Breast epithelium (tissue), 4 donors: ENCODE data around the gene ZNF554. TPM values are rescaled to one million over a fixed set of nuclear protein-coding genes. Genes with fewer than 3 reads are reported as not detected.

Experiments used
- DNase-seq, 2 donors: peaks; one replicate each; pipeline ENCODE4 v3.0.0-alpha.2; 2019; ENCODE audit warnings: low spot score in 2 of 2
- H3K27ac ChIP-seq, 2 donors: fragments of 200-600 bp; sonication (generic) in 1 of 2; one replicate each; pipeline ENCODE4 v1.5.1; 2016 to 2019; ENCODE audit warnings: mild to moderate bottlenecking in 1 of 2
- H3K27me3 ChIP-seq, 2 donors: fragments of 200-600 bp; sonication (generic) in 1 of 2; one replicate each; pipeline versions ENCODE4 v1.5.1 to v1.6.0; 2017 to 2019; ENCODE audit warnings: control low read depth in 1 of 2, mild to moderate bottlenecking in 1 of 2
- H3K36me3 ChIP-seq: fragments of 200-600 bp; one replicate; pipeline ENCODE4 v1.5.1; 2019
- H3K4me1 ChIP-seq, 2 donors: fragments of 200-600 bp; sonication (generic); one replicate each; pipeline ENCODE4 v1.5.1; 2016 to 2019; ENCODE audit warnings: control low read depth in 1 of 2
- H3K4me3 ChIP-seq, 3 donors: fragments of 200-600 bp; sonication (generic); 1 replicate in 2 of 3; 2 replicates in 1 of 3; pipeline ENCODE4 v1.5.1; 2016 to 2019; ENCODE audit warnings: mild to moderate bottlenecking in 3 of 3, moderate library complexity in 2 of 3
- H3K9me3 ChIP-seq, 2 donors: fragments of 200-600 bp; sonication (generic) in 1 of 2; one replicate each; pipeline ENCODE4 v1.5.1; 2016 to 2019; ENCODE audit warnings: control low read depth in 1 of 2
- POLR2A ChIP-seq: fragments of 450-650 bp; IDR thresholded peaks from one replicate; pipeline ENCODE4 v1.6.1; 2016; ENCODE audit warnings: antibody characterized with exemption, mild to moderate bottlenecking, moderate library complexity
- POLR2AphosphoS5 ChIP-seq, 3 donors: sonication (generic); formaldehyde crosslinking; IDR thresholded peaks; one replicate each; pipeline ENCODE4 v1.6.1; 2017; ENCODE audit warnings: antibody characterized with exemption in 3 of 3
- intact Hi-C: fragments of 100-400 bp; cut with DNase I; formaldehyde crosslinking; loops from one replicate; pipeline ENCODE4 v1.15.1; 2023; ENCODE audit warnings: low total_unique reads
- total RNA-seq, 3 donors: library from RNA; depleted of rRNA; stranded (reverse); fragments of >200 nt; gene quantifications; one replicate each; pipeline ENCODE4 v1.1.0, GENCODE V29; 2016
- TF ChIP-seq, protein P1 (sequence below), 3 donors: fragments of 450-650 bp; IDR thresholded peaks; one replicate each; pipeline ENCODE4 v1.5.1; 2016 to 2017; ENCODE audit warnings: antibody characterized with exemption in 3 of 3, mild to moderate bottlenecking in 3 of 3, moderate library complexity in 3 of 3

Gene ZNF554
- total RNA-seq, 3 donors from 2014 or later, result 2.1 to 10.4 (median 7.5) TPM

DNA sequence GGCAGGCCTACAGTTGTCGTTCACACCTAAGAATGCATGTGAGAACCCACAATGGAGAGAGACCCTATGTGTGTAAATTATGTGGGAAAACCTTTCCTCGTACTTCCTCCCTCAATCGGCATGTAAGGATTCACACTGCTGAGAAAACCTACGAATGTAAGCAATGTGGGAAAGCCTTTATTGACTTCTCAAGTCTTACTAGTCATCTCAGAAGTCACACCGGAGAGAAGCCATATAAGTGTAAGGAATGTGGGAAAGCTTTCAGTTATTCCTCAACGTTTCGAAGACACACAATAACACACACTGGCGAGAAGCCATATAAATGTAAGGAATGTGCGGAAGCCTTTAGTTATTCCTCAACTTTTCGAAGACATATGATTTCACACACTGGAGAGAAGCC is 32.9 kb downstream of the ZNF554 start:
- peaks cover 25% of the 10 kb centered on the region for H3K36me3 ChIP-seq

DNA sequence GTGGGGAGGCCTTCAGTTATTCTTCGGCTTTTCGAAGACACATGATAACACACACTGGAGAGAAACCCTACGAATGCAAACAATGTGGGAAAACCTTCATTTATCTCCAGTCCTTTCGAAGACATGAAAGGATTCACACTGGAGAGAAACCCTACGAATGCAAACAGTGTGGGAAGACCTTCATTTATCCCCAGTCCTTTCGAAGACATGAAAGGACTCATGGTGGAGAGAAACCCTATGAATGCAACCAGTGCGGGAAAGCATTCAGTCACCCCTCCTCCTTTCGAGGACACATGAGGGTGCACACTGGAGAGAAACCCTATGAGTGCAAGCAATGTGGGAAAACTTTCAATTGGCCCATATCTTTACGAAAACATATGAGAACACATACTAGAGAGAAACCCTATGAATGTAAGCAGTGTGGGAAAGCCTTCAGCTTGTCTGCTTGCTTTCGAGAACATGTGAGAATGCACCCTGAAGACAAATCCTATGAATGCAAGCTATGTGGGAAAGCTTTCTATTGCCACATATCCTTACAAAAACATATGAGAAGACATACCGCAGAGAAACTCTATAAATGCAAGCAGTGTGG is 33.4 kb downstream of the ZNF554 start:
- H3K36me3 ChIP-seq, result peaks cover 25% of the 10 kb centered on the region
- TF ChIP-seq POLR2AphosphoS5 (IDR thresholded peaks at IDR 0.05) (no peak), POLR2A (no peak)
- TF ChIP-seq, protein P1, sequence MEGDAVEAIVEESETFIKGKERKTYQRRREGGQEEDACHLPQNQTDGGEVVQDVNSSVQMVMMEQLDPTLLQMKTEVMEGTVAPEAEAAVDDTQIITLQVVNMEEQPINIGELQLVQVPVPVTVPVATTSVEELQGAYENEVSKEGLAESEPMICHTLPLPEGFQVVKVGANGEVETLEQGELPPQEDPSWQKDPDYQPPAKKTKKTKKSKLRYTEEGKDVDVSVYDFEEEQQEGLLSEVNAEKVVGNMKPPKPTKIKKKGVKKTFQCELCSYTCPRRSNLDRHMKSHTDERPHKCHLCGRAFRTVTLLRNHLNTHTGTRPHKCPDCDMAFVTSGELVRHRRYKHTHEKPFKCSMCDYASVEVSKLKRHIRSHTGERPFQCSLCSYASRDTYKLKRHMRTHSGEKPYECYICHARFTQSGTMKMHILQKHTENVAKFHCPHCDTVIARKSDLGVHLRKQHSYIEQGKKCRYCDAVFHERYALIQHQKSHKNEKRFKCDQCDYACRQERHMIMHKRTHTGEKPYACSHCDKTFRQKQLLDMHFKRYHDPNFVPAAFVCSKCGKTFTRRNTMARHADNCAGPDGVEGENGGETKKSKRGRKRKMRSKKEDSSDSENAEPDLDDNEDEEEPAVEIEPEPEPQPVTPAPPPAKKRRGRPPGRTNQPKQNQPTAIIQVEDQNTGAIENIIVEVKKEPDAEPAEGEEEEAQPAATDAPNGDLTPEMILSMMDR (IDR thresholded peaks at IDR 0.05), result no peak
- H3K4me3 ChIP-seq, result peak overlapping the region in 1 of 3 donors; percentile 10
- DNase-seq, result no peak
- H3K27me3 ChIP-seq, result no peaks in the 10 kb centered on the region
- H3K27ac ChIP-seq, result no peak overlapping the region
- intact Hi-C loops, result no loop called here
- no peaks in the 10 kb centered on the region for H3K4me1 ChIP-seq
- peaks cover 80 to 94% of the 10 kb centered on the region in 2 donors for H3K9me3 ChIP-seq

More for the DNA sequence above, 32.9 kb downstream of the ZNF554 start:
- TF ChIP-seq POLR2AphosphoS5 (IDR thresholded peaks at IDR 0.05) (no peak), POLR2A (no peak)
- TF ChIP-seq, protein P1 (IDR thresholded peaks at IDR 0.05), result no peak
- no peak for DNase-seq
- intact Hi-C loops, result no loop called here
- Histone ChIP-seq H3K27ac (no peak overlapping the region), H3K4me3 (peak overlapping the region in 1 of 3 donors; percentile 4), H3K27me3 (no peaks in the 10 kb centered on the region), H3K4me1 (no peaks in the 10 kb centered on the region), H3K9me3 (peaks cover 79 to 93% of the 10 kb centered on the region in 2 donors)

DNA sequence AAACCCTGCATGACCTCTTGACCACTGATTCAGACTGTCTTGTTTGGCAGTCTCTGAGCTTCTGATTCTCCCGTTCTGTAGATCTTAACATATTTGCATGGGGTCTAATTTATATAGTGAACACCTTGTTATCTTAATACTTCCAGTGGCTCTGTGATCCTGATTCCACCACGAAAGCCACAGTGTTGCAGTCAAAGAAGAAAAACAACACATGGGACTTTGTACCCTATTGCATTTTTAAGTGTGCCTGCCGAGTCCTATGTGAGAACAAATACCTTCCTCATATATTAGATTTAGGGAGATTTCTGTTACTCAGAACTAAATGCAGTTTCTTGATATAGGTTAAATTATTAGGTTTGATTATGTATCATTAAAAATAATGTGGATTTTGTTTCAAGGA is 35.2 kb downstream of the ZNF554 start:
- Histone ChIP-seq H3K36me3 (peaks cover 25% of the 10 kb centered on the region), H3K27me3 (no peaks in the 10 kb centered on the region), H3K4me1 (no peaks in the 10 kb centered on the region), H3K27ac (no peak overlapping the region), H3K9me3 (peaks cover 81 to 90% of the 10 kb centered on the region in 2 donors), H3K4me3 (no peak overlapping the region)
- no peak for DNase-seq
- no peak for TF ChIP-seq POLR2A
- TF ChIP-seq, protein P1 (IDR thresholded peaks at IDR 0.05), result no peak
- no peak for TF ChIP-seq POLR2AphosphoS5 (IDR thresholded peaks at IDR 0.05)
- intact Hi-C loops, result no loop called here

DNA sequence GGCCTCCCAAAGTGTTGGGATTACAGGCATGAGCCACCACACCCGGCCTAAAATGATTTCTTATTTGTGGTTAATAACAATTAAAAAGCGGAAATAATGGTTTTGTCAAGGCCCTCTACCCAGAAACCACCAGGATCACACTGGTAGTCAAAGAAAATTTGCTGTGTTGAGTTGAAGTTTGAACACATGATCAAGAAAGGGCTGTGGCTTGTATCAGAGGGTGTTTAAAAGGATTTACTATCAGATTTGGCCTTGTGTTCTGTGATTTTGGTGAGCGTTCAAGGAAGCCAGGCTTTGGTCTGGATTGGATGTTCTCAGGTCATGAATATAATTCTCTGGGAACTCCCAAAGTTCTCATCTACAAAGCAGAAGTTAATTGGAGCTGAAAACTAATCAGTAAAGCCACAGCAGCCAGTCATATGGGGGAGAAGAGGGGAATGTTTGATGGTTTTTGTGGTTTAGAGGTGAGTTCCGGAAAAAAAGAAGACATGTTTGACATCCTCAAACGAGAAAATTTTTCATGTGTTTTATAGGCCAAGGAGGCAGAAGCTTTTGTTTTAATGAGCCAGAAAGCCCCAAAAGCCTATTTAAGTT is 36.9 kb downstream of the ZNF554 start:
- no peak for DNase-seq
- TF ChIP-seq, protein P1 (IDR thresholded peaks at IDR 0.05), result no peak
- TF ChIP-seq POLR2A (no peak), POLR2AphosphoS5 (IDR thresholded peaks at IDR 0.05) (no peak)
- H3K27me3 ChIP-seq, result no peaks in the 10 kb centered on the region
- H3K4me3 ChIP-seq, result no peak overlapping the region
- no peak overlapping the region for H3K27ac ChIP-seq
- H3K4me1 ChIP-seq, result no peaks in the 10 kb centered on the region
- peaks cover 72 to 73% of the 10 kb centered on the region in 2 donors for H3K9me3 ChIP-seq
- peaks cover 21% of the 10 kb centered on the region for H3K36me3 ChIP-seq
- intact Hi-C loops, result no loop called here

DNA sequence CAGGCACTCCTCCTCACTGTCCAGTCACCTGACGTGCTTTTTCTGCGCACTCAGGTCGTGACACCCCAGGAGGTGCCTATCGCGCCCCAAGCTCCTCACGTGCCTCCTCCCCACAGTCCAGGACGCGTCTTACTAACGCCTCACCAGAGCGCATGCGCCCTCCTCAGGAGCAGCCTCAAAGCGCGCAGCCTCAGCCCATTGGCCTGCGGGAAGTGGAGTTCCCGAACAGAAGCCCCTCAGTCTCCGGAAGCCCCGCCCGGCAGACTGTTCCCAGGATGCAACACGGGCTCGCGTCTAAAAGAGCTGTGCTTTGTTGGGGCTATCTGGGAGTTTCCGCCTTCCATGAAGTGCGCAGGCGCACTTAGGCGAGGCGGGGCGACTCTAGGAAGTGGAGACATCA is 39.2 kb downstream of the ZNF554 start:
- no peaks in the 10 kb centered on the region for H3K36me3 ChIP-seq
- no peak for DNase-seq
- no peaks in the 10 kb centered on the region for H3K4me1 ChIP-seq
- H3K27ac ChIP-seq, result no peak overlapping the region
- intact Hi-C loops, result no loop called here
- H3K27me3 ChIP-seq, result no peaks in the 10 kb centered on the region
- no peak overlapping the region for H3K4me3 ChIP-seq
- TF ChIP-seq POLR2A (no peak), POLR2AphosphoS5 (IDR thresholded peaks at IDR 0.05) (no peak)
- TF ChIP-seq, protein P1 (IDR thresholded peaks at IDR 0.05), result no peak
- H3K9me3 ChIP-seq, result peaks cover 50 to 53% of the 10 kb centered on the region in 2 donors
